OCI-LY3 (cell line): ENCODE measurements around the gene INTS6.

Source experiments
- CTCF ChIP-seq: fragments of 200-600, 300-600 bp; sonication (generic); IDR thresholded peaks from 2 replicates; pipeline ENCODE4 v1.5.1; 2014; ENCODE audit warnings: antibody characterized with exemption, low read length, low read depth
- EZH2phosphoT487 ChIP-seq: fragments of 200-600 bp; shearing (Covaris generic); IDR thresholded peaks from 2 replicates; pipeline ENCODE4 v1.6.1; 2018; ENCODE audit warnings: antibody characterized with exemption, mixed run types, low read depth

GRCh38 chr13:51349016-51349415, 103.8 kb downstream of the INTS6 start:
- TF ChIP-seq CTCF, result no peak
- no peak for TF ChIP-seq EZH2phosphoT487
